Nucleus accumbens (tissue), 56 donors: Measurements from ENCODE around the gene SDC3.

Experiments used
- DNase-seq, 56 donors: peaks; one replicate each; lab custom pipeline; 2025; lab: John Stamatoyannopoulos, UW

Gene SDC3

GRCh38 chr1:30863858-30864604, 44.5 kb downstream of the SDC3 start:
- no peak for DNase-seq

- no peak for DNase-seq
Measured at GRCh38 chr1:30860320-30860652, 48.3 kb downstream of the SDC3 start.

- no peak for DNase-seq
Measured at GRCh38 chr1:30857964-30858363, 50.6 kb downstream of the SDC3 start.

GRCh38 chr1:30857062-30857461, 51.5 kb downstream of the SDC3 start:
- DNase-seq, result no peak

GRCh38 chr1:30856260-30856790, 52.2 kb downstream of the SDC3 start:
- peak in 28 of 56 donors; percentile 9 to 66 (median 26) for DNase-seq

GRCh38 chr1:30855686-30856259, 52.8 kb downstream of the SDC3 start:
- DNase-seq, result no peak

- DNase-seq, result no peak
Measured at GRCh38 chr1:30853350-30853749, 55.2 kb downstream of the SDC3 start.

GRCh38 chr1:30852026-30852425, 56.5 kb downstream of the SDC3 start:
- DNase-seq, result peak in 4 of 56 donors; percentile 10 to 36 (median 18)

- DNase-seq, result no peak
Measured at GRCh38 chr1:30851286-30851685, 57.3 kb downstream of the SDC3 start.

- no peak for DNase-seq
Measured at GRCh38 chr1:30850607-30851006, 58.0 kb downstream of the SDC3 start.

- no peak for DNase-seq
Measured at GRCh38 chr1:30848130-30848529, 60.4 kb downstream of the SDC3 start.

GRCh38 chr1:30847358-30847972, 61.1 kb downstream of the SDC3 start:
- DNase-seq, result peak in 55 of 56 donors; percentile 12 to 93 (median 78)

GRCh38 chr1:30846587-30846986, 62.0 kb downstream of the SDC3 start:
- no peak for DNase-seq

- DNase-seq, result no peak
Measured at GRCh38 chr1:30845904-30846290, 62.7 kb downstream of the SDC3 start.

- DNase-seq, result no peak
Measured at GRCh38 chr1:30845237-30845903, 63.2 kb downstream of the SDC3 start.

- no peak for DNase-seq
Measured at GRCh38 chr1:30844631-30845030, 63.9 kb downstream of the SDC3 start.

- no peak for DNase-seq
Measured at GRCh38 chr1:30842697-30843354, 65.7 kb downstream of the SDC3 start.

GRCh38 chr1:30840904-30841598, 67.5 kb downstream of the SDC3 start:
- DNase-seq, result peak in 1 of 56 donors; percentile 12

- DNase-seq, result no peak
Measured at GRCh38 chr1:30839827-30840359, 68.7 kb downstream of the SDC3 start.

GRCh38 chr1:30838996-30839395, 69.6 kb downstream of the SDC3 start:
- DNase-seq, result no peak
